Prostate gland (tissue), 2 donors: ENCODE data around the gene EIF4G1.

Experiments
- POLR2AphosphoS5 ChIP-seq: sonication (generic); formaldehyde crosslinking; IDR thresholded peaks from one replicate; pipeline ENCODE4 v1.6.1; 2017; ENCODE audit warnings: antibody characterized with exemption
- TF ChIP-seq, protein P1 (sequence below), 4 experiments: fragments of 200-600 bp in 2 of 4; fragments of 450-650 bp in 2 of 4; sonication (generic) in 2 of 4; IDR thresholded peaks; 1 replicate in 3 of 4; 2 replicates in 1 of 4; pipeline ENCODE4 v1.5.1; 2016 to 2019; ENCODE audit warnings: antibody characterized with exemption in 4 of 4, mild to moderate bottlenecking in 2 of 4, moderate library complexity in 2 of 4

DNA sequence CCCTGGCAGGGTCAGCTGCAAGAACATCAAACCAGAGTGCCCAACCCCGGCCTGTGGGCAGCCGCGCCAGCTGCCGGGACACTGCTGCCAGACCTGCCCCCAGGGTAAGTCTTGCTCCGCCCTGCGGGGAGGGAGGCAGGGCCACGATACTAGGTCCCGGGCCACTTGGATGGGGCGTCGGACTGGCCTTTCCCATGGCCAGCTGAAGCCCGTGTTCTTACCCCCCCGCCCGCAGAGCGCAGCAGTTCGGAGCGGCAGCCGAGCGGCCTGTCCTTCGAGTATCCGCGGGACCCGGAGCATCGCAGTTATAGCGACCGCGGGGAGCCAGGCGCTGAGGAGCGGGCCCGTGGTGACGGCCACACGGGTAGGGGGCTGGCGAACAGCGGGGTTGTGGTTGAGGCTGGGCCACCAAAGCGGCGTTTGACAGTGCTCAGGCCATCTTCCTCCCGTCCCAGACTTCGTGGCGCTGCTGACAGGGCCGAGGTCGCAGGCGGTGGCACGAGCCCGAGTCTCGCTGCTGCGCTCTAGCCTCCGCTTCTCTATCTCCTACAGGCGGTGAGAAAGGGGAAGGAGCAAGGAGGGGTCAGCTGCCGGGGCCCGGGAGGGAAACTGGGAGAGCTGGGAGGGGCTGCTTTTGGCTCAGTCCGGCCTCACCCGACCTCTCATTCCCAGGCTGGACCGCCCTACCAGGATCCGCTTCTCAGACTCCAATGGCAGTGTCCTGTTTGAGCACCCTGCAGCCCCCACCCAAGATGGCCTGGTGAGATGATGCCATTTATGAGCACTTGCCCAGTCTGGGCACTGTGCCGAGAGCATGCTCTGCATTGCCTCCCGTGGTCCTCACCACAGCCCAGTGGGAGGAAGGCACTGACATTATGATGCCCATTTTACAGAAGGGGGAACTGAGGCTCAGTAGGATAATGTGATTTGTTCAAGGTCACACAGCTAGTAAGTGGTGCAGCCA lies 67.1 kb downstream of the EIF4G1 start:
- TF ChIP-seq, protein P1, sequence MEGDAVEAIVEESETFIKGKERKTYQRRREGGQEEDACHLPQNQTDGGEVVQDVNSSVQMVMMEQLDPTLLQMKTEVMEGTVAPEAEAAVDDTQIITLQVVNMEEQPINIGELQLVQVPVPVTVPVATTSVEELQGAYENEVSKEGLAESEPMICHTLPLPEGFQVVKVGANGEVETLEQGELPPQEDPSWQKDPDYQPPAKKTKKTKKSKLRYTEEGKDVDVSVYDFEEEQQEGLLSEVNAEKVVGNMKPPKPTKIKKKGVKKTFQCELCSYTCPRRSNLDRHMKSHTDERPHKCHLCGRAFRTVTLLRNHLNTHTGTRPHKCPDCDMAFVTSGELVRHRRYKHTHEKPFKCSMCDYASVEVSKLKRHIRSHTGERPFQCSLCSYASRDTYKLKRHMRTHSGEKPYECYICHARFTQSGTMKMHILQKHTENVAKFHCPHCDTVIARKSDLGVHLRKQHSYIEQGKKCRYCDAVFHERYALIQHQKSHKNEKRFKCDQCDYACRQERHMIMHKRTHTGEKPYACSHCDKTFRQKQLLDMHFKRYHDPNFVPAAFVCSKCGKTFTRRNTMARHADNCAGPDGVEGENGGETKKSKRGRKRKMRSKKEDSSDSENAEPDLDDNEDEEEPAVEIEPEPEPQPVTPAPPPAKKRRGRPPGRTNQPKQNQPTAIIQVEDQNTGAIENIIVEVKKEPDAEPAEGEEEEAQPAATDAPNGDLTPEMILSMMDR (IDR thresholded peaks at IDR 0.05) = no peak
- no peak for TF ChIP-seq POLR2AphosphoS5
